ENCODE results near the gene EIF2D.

The EIF2D gene

DNA sequence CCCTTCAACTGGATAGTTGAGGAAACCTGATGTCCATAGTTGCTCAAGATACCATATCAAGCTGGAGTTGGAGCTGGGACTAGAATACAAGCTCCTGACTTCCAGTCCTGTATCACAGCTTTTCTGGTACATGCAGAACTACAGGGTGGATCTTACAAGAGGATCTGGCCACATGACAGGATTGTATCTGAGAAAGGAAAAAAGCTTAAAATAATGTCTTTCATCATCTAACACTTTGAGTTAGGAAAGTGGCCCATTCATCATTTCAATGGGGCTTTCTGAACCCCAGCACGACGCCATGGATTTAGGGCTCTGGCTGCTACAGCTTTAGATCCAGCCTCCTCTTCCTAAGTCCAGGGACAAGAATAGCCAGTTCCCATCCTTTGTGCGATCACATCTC, 58.1 kb downstream of the EIF2D start:
- Histone ChIP-seq H4K8ac (ENCODE audit: low read depth, low read length) (no peak overlapping the region), H4K91ac (ENCODE audit: low read depth, low read length) (no peak overlapping the region), H3K27ac (ENCODE audit: low read depth, low read length) (no peak overlapping the region), H2AFZ (ENCODE audit: insufficient read depth, low read length, poor library complexity) (no peak overlapping the region), H3K79me1 (ENCODE audit: low read length) (no peaks in the 10 kb centered on the region), H2AK5ac (ENCODE audit: low read length) (no peak overlapping the region), H3K14ac (ENCODE audit: low read length) (no peak overlapping the region), H3K27me3 (ENCODE audit: insufficient read depth, low read length) (peaks cover 20% of the 10 kb centered on the region), H2BK120ac (ENCODE audit: insufficient read depth, low read length, poor library complexity) (no peak overlapping the region), H2BK5ac (ENCODE audit: low read depth, low read length, poor library complexity) (no peak overlapping the region), H2BK12ac (ENCODE audit: low read length) (no peak overlapping the region), H3K23ac (ENCODE audit: low read length) (no peak overlapping the region), H3K9me3 (ENCODE audit: insufficient read depth, low read depth, low read length) (no peaks in the 10 kb centered on the region), H3K36me3 (ENCODE audit: control insufficient read depth in 1 of 2, insufficient read depth in 2 of 2, low read length in 2 of 2) (no peaks in the 10 kb centered on the region), H3K4ac (ENCODE audit: low read depth, low read length) (no peak overlapping the region), H3K4me1 (ENCODE audit: control insufficient read depth in 1 of 2, insufficient read depth in 2 of 2, low read length in 2 of 2) (peaks cover 3 to 7% of the 10 kb centered on the region in 2 experiments), H3K4me3 (ENCODE audit: low read depth, low read length) (no peak overlapping the region), H3K79me2 (ENCODE audit: control insufficient read depth, insufficient read depth, low read length, poor library complexity) (no peaks in the 10 kb centered on the region), H3K9ac (ENCODE audit: low read length) (no peak overlapping the region), H4K12ac (ENCODE audit: low read depth, low read length) (no peak overlapping the region), H3K4me2 (ENCODE audit: low read length) (no peak overlapping the region), H3K18ac (ENCODE audit: low read length) (no peak overlapping the region)
- no CpG with 5 or more reads among the region's 3 CpGs for WGBS (ENCODE audit: extremely low coverage, insufficient coverage, insufficient read length)
- DNase-seq = no peak

DNA sequence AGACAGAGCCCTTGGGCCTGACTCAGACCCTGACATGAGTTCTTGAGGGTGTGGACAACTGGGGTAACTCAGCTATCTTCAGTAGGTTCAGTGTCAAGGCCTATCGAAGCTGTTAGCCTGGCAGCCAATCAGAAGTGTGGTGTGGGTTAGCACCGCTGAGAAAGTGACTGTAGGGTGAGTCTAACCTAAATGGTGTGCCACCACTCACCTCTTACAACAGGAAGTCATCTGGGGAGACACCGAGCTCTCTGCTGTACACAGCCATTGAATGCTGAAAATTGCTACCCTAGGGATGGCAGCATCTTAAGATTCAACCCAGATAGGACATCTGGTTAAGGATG, 60.3 kb downstream of the EIF2D start:
- Histone ChIP-seq H3K23ac (ENCODE audit: low read length) (no peak overlapping the region), H2BK5ac (ENCODE audit: low read depth, low read length, poor library complexity) (no peak overlapping the region), H2BK12ac (ENCODE audit: low read length) (no peak overlapping the region), H3K27me3 (ENCODE audit: insufficient read depth, low read length) (peaks cover 10% of the 10 kb centered on the region), H3K27ac (ENCODE audit: low read depth, low read length) (no peak overlapping the region), H3K4me2 (ENCODE audit: low read length) (no peak overlapping the region), H3K18ac (ENCODE audit: low read length) (no peak overlapping the region), H3K9me3 (ENCODE audit: insufficient read depth, low read depth, low read length) (no peaks in the 10 kb centered on the region), H2AFZ (ENCODE audit: insufficient read depth, low read length, poor library complexity) (no peak overlapping the region), H4K12ac (ENCODE audit: low read depth, low read length) (no peak overlapping the region), H3K36me3 (ENCODE audit: control insufficient read depth in 1 of 2, insufficient read depth in 2 of 2, low read length in 2 of 2) (no peaks in the 10 kb centered on the region), H3K4ac (ENCODE audit: low read depth, low read length) (no peak overlapping the region), H3K79me2 (ENCODE audit: control insufficient read depth, insufficient read depth, low read length, poor library complexity) (no peaks in the 10 kb centered on the region), H3K4me1 (ENCODE audit: control insufficient read depth in 1 of 2, insufficient read depth in 2 of 2, low read length in 2 of 2) (peaks cover 0 to 2% of the 10 kb centered on the region in 2 experiments), H2BK120ac (ENCODE audit: insufficient read depth, low read length, poor library complexity) (no peak overlapping the region), H3K79me1 (ENCODE audit: low read length) (no peaks in the 10 kb centered on the region), H4K91ac (ENCODE audit: low read depth, low read length) (no peak overlapping the region), H4K8ac (ENCODE audit: low read depth, low read length) (no peak overlapping the region), H3K14ac (ENCODE audit: low read length) (no peak overlapping the region), H3K4me3 (ENCODE audit: low read depth, low read length) (no peak overlapping the region), H2AK5ac (ENCODE audit: low read length) (no peak overlapping the region), H3K9ac (ENCODE audit: low read length) (no peak overlapping the region)
- DNase-seq = no peak
- no CpG with 5 or more reads among the region's 3 CpGs for WGBS (ENCODE audit: extremely low coverage, insufficient coverage, insufficient read length)

DNA sequence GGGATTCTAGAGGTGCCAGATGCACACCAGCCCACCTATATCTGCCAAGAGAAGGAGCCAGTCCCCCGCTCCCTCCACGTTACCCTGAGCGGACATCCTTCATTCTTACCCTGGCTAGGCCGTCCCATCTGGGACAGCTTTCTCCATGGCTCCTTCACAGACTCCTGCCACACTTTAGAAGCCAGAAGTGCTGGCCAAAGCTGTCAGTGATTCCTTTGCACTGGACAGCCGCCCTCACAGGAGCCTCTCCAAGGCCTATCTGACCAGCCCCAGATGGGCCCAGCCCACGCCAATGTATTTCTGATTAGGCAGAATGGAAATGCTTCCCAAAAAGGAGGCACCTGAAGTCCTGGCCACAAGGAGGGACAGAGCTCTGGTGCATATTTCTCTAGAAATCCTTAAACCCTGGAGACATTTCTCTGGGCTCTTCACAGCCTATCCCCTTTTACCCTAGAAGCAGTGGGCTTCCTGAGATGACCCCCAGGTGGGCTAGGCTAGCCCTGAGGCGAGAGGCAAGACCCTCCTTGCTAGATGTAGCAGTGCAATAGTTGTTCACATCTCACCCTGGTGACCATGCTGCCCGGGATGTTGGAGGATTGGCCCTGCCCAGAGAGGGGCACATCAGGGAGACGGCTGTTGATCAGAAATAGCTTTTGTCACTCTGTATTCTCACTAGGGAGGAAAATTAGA, 60.8 kb downstream of the EIF2D start:
- no peaks in the 10 kb centered on the region for H3K36me3 ChIP-seq (ENCODE audit: control insufficient read depth in 1 of 2, insufficient read depth in 2 of 2, low read length in 2 of 2)
- H2AK5ac ChIP-seq (ENCODE audit: low read length) = no peak overlapping the region
- no peaks in the 10 kb centered on the region for H3K4me1 ChIP-seq (ENCODE audit: control insufficient read depth in 1 of 2, insufficient read depth in 2 of 2, low read length in 2 of 2)
- H4K8ac ChIP-seq (ENCODE audit: low read depth, low read length) = no peak overlapping the region
- H2AFZ ChIP-seq (ENCODE audit: insufficient read depth, low read length, poor library complexity) = no peak overlapping the region
- no peak overlapping the region for H4K91ac ChIP-seq (ENCODE audit: low read depth, low read length)
- no peak overlapping the region for H3K4ac ChIP-seq (ENCODE audit: low read depth, low read length)
- H3K27ac ChIP-seq (ENCODE audit: low read depth, low read length) = no peak overlapping the region
- H2BK5ac ChIP-seq (ENCODE audit: low read depth, low read length, poor library complexity) = no peak overlapping the region
- no peak overlapping the region for H2BK12ac ChIP-seq (ENCODE audit: low read length)
- H3K9ac ChIP-seq (ENCODE audit: low read length) = no peak overlapping the region
- H3K4me3 ChIP-seq (ENCODE audit: low read depth, low read length) = no peak overlapping the region
- no peak overlapping the region for H3K23ac ChIP-seq (ENCODE audit: low read length)
- no peaks in the 10 kb centered on the region for H3K79me1 ChIP-seq (ENCODE audit: low read length)
- H3K79me2 ChIP-seq (ENCODE audit: control insufficient read depth, insufficient read depth, low read length, poor library complexity) = no peaks in the 10 kb centered on the region
- no peak overlapping the region for H3K18ac ChIP-seq (ENCODE audit: low read length)
- no peak for DNase-seq
- no peak overlapping the region for H3K14ac ChIP-seq (ENCODE audit: low read length)
- H3K9me3 ChIP-seq (ENCODE audit: insufficient read depth, low read depth, low read length) = no peaks in the 10 kb centered on the region
- no peak overlapping the region for H2BK120ac ChIP-seq (ENCODE audit: insufficient read depth, low read length, poor library complexity)
- no peak overlapping the region for H4K12ac ChIP-seq (ENCODE audit: low read depth, low read length)
- H3K4me2 ChIP-seq (ENCODE audit: low read length) = no peak overlapping the region
- H3K27me3 ChIP-seq (ENCODE audit: insufficient read depth, low read length) = peaks cover 9% of the 10 kb centered on the region
- no CpG with 5 or more reads among the region's 9 CpGs for WGBS (ENCODE audit: extremely low coverage, insufficient coverage, insufficient read length)

DNA sequence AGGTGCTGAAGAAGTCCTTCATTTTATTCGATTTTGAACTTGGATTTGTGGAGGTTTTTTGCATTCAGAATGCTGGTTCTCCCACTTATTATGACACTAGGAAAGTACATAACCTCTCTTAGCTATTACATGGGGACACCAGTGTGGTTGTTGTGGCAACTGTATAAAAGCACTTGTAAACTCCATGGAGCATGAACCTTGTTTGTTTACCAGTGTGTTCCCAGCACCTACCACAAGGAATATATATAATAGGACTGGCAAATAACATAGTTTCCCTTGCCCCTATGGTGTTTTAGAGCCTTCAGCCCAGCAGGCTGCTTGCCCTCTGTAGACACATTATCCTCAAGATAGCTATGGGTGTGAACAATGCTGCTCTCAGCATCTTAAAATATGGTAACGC, 61.8 kb downstream of the EIF2D start:
- no peak overlapping the region for H2AK5ac ChIP-seq (ENCODE audit: low read length)
- H3K9ac ChIP-seq (ENCODE audit: low read length) = no peak overlapping the region
- DNase-seq = no peak
- no peak overlapping the region for H3K4me2 ChIP-seq (ENCODE audit: low read length)
- no peak overlapping the region for H3K4me3 ChIP-seq (ENCODE audit: low read depth, low read length)
- H3K36me3 ChIP-seq (ENCODE audit: control insufficient read depth in 1 of 2, insufficient read depth in 2 of 2, low read length in 2 of 2) = no peaks in the 10 kb centered on the region
- no peak overlapping the region for H3K18ac ChIP-seq (ENCODE audit: low read length)
- no peaks in the 10 kb centered on the region for H3K9me3 ChIP-seq (ENCODE audit: insufficient read depth, low read depth, low read length)
- no peak overlapping the region for H2BK5ac ChIP-seq (ENCODE audit: low read depth, low read length, poor library complexity)
- H2BK12ac ChIP-seq (ENCODE audit: low read length) = no peak overlapping the region
- H3K14ac ChIP-seq (ENCODE audit: low read length) = no peak overlapping the region
- H2BK120ac ChIP-seq (ENCODE audit: insufficient read depth, low read length, poor library complexity) = no peak overlapping the region
- no peaks in the 10 kb centered on the region for H3K79me1 ChIP-seq (ENCODE audit: low read length)
- H4K12ac ChIP-seq (ENCODE audit: low read depth, low read length) = no peak overlapping the region
- no CpG with 5 or more reads among the region's 2 CpGs for WGBS (ENCODE audit: extremely low coverage, insufficient coverage, insufficient read length)
- no peak overlapping the region for H3K27ac ChIP-seq (ENCODE audit: low read depth, low read length)
- no peaks in the 10 kb centered on the region for H3K4me1 ChIP-seq (ENCODE audit: control insufficient read depth in 1 of 2, insufficient read depth in 2 of 2, low read length in 2 of 2)
- no peak overlapping the region for H2AFZ ChIP-seq (ENCODE audit: insufficient read depth, low read length, poor library complexity)
- H4K8ac ChIP-seq (ENCODE audit: low read depth, low read length) = no peak overlapping the region
- no peak overlapping the region for H4K91ac ChIP-seq (ENCODE audit: low read depth, low read length)
- no peaks in the 10 kb centered on the region for H3K79me2 ChIP-seq (ENCODE audit: control insufficient read depth, insufficient read depth, low read length, poor library complexity)
- no peak overlapping the region for H3K23ac ChIP-seq (ENCODE audit: low read length)
- no peak overlapping the region for H3K4ac ChIP-seq (ENCODE audit: low read depth, low read length)
- H3K27me3 ChIP-seq (ENCODE audit: insufficient read depth, low read length) = no peaks in the 10 kb centered on the region

Data from trophoblast cell (in vitro differentiated cells and primary cell).